Activated T-cell treated with anti-CD3 and anti-CD28 coated beads, Interleukin-2, amount 50 U/mL, for 4 hours (primary cell): ENCODE measurements around the gene P3H3. TPM values are rescaled to one million over a fixed set of nuclear protein-coding genes. Genes with fewer than 3 reads are reported as not detected.
"Not testable (repeated sequence)": the region's sequence is repeated elsewhere in the genome, so short reads cannot be mapped to it uniquely, and the experiment has no call there.

ENCODE experiments used
- ATAC-seq, 2 donors: fragments of 200-7000 bp; cut with Tn5 transposase; one replicate each; pipeline ENCODE4 v1.10.0; 2021
- DNase-seq: peaks from one replicate; pipeline ENCODE4 v3.0.0-alpha.2; 2020
- H3K27me3 Mint-ChIP-seq: one replicate; pipeline ENCODE4 v1.8.0; 2021; ENCODE audit warnings: low read depth, mixed read lengths
- H3K36me3 Mint-ChIP-seq: one replicate; pipeline ENCODE4 v1.8.0; 2022; ENCODE audit warnings: mixed read lengths; ENCODE audit not compliant: insufficient read depth
- H3K4me1 Mint-ChIP-seq: one replicate; pipeline ENCODE4 v1.8.0; 2021; ENCODE audit warnings: low read depth, mixed read lengths
- H3K4me3 Mint-ChIP-seq: one replicate; pipeline ENCODE4 v1.8.0; 2021; ENCODE audit warnings: mild to moderate bottlenecking, moderate library complexity, mixed read lengths
- H3K9me3 Mint-ChIP-seq: one replicate; pipeline ENCODE4 v1.8.0; 2021; ENCODE audit warnings: mixed read lengths
- total RNA-seq, 3 donors: library from RNA; stranded (reverse); gene quantifications; one replicate each; pipeline ENCODE4 v1.2.1, GENCODE V29; 2021

P3H3 gene
- total RNA-seq, 3 donors from 2014 or later = 0.63 to 0.98 (median 0.83) TPM

DNA sequence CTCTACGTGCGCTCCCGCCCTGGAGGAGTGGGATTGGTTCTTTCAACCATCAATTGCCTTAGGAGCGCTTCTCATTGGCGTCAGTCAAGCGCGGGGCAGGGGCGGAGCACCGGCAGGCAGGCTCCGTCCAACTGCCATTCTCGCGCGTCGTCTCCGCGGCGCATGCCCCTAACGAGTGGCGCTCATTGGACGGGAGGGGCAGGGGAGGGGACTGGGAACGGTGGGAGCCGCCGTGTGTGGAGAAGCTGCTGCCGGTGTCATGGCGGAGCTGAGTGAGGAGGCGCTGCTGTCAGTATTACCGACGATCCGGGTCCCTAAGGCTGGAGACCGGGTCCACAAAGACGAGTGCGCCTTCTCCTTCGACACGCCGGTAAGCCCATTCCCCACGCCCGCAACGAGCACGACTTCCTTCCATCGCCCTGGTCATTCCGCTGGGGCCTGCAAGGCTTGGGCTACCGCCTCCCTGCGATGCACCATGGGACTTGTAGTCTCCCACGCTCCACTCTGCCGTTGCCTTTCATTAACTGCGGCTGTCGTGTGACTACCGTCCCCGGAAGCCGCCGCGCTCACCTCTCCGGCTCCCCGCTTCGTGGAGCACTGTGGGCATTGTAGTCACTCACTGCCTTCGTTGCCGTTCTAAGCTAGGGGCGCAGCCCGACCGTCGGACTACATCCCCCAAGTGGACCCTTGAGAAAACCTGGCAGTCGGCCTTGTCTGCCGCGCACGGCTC, 23.9 kb downstream of the P3H3 start, which contains the start of gene USP5:
TSS of gene USP5 (plus strand) at position 230 of the 730 bp plus-strand sequence. CDS start at position 260, 30 bp downstream.
- no peaks in the 10 kb centered on the region for H3K9me3 Mint-ChIP-seq
- DNase-seq = peak; percentile 95
- no peaks in the 10 kb centered on the region for H3K27me3 Mint-ChIP-seq
- peaks cover 25% of the 10 kb centered on the region for H3K4me1 Mint-ChIP-seq
- H3K36me3 Mint-ChIP-seq = peaks cover 12% of the 10 kb centered on the region
- peak within 1 kb of the TSS; percentile 94 for H3K4me3 Mint-ChIP-seq
- peak; percentile 78 to 80 for ATAC-seq

DNA sequence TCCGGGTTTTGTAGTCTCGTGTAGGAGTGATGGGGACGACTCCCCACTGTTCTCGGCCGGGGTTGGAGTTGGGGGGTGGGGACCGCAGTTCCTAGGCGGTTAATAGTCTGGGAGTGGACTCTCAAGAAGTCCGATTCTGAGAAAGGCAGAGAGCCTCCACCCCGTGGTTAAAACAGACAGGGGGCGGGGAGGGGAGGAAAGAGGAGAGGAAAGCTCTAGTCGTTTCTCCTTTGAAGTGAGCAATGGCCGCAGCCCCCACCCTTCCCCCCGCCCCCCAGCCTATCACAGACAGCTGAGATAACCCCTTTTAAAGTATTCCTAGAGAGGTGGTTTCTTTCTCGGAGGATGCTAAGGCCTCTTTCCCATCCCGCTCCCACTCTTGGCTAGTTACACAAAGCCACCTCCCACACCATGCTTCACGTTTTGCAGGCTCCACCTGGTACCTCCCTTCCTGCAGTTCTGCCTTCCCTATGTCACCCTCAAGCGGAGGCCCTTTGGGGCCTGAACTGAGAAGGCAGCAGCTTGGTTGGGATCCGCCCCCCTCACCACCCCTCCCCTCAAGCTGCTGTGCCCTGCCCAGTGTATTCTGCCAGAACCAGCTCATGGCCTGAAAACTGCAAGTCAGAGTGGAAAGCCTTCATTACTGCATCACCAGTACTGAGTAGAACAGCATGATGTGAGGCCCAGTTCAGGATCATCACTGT, 24.6 kb downstream of the P3H3 start:
- Mint-ChIP-seq H3K4me1 (peaks cover 25% of the 10 kb centered on the region), H3K27me3 (no peaks in the 10 kb centered on the region), H3K4me3 (peak overlapping the region; percentile 94), H3K36me3 (peaks cover 17% of the 10 kb centered on the region), H3K9me3 (no peaks in the 10 kb centered on the region)
- ATAC-seq = peak; percentile 19 to 21
- DNase-seq = peak; percentile 41

DNA sequence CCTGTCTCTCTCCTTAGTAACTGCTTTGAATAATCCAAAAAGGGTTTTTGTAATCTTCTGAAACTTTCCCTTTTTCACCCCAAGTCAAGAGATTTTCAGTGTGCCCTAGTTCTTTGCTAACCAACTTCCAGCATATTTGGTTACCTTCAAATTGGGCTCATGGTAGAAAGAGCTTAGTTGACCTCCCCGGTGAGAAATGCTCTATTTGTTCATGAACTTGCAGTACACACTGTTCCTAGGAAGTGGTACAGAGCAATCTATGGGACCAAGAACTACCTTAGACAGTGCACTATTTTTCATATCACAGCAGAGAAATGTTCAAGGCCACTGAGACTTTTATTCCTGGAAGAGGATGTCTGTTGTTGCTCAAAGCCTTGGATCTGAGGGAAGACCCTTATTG, 25.4 kb downstream of the P3H3 start:
- Mint-ChIP-seq H3K9me3 (no peaks in the 10 kb centered on the region), H3K36me3 (peaks cover 21% of the 10 kb centered on the region), H3K4me1 (peaks cover 25% of the 10 kb centered on the region)

DNA sequence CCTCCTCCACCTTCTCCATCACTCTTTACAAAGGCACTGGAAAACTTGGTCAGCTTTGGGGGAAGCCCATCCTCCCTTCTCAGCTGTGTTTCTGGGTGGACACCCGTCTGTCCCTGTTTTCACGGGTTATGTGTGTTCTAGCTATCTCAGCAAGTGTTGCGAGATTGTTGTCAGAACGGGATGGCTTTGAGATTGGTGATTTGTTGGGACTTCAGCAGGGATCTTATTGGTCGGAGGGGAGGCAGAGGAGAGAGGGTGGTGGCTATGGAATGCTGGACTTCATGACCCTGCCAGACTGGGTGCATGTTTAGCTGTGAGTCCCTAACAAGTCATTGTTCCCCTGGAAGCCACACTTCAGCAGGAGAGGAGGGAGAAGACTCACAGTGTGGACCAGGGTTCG, 25.8 kb downstream of the P3H3 start:
- peaks cover 25% of the 10 kb centered on the region for H3K4me1 Mint-ChIP-seq
- peak overlapping the region; percentile 94 for H3K4me3 Mint-ChIP-seq
- peaks cover 21% of the 10 kb centered on the region for H3K36me3 Mint-ChIP-seq
- ATAC-seq (no peak), DNase-seq (no peak)
- no peaks in the 10 kb centered on the region for H3K9me3 Mint-ChIP-seq
- no peaks in the 10 kb centered on the region for H3K27me3 Mint-ChIP-seq

More for the DNA sequence above, 25.4 kb downstream of the P3H3 start:
- ATAC-seq = no peak
- H3K27me3 Mint-ChIP-seq = no peaks in the 10 kb centered on the region
- DNase-seq = no peak
- H3K4me3 Mint-ChIP-seq = peak overlapping the region; percentile 94

DNA sequence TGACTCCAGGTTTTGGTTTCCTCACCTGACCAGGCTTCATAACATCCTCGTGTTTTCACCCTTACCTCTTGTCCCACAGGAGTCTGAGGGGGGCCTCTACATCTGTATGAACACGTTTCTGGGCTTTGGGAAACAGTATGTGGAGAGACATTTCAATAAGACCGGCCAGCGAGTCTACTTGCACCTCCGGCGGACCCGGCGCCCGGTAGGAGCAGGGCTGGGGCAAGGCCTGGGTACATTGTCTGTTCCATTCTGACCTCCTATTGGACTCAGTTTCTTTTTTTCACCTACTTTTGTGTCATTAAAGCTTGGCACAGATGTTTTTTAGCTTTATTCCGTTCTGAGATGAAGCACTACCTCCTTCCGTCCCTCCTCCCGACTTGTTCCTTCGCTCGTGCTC, 27.1 kb downstream of the P3H3 start:
- H3K27me3 Mint-ChIP-seq = no peaks in the 10 kb centered on the region
- H3K4me1 Mint-ChIP-seq = peaks cover 22% of the 10 kb centered on the region
- H3K36me3 Mint-ChIP-seq = peaks cover 29% of the 10 kb centered on the region
- no peak for DNase-seq
- H3K4me3 Mint-ChIP-seq = no peak overlapping the region
- ATAC-seq = no peak
- H3K9me3 Mint-ChIP-seq = no peaks in the 10 kb centered on the region

DNA sequence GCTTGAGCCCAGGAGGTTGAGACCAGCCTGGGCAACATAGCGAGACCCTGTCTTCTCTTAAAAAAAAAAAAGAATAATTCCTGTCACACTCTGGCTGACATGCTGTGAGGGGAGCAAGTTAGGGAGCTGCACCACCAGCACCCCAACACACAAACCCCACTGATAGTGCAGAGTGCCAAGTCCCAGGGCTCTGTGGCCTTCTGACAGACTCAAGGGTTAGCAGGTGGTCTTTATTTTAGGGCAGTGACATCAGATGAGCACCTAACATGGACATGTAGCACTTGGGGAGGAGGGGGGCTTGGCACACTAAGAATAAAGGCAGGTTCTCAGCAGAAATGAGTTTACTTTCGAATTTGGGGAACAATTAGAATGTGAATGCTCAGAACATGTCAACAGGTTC, 30.6 kb downstream of the P3H3 start:
- Mint-ChIP-seq H3K4me1 (peaks cover 9% of the 10 kb centered on the region), H3K9me3 (no peaks in the 10 kb centered on the region), H3K4me3 (no peak overlapping the region), H3K36me3 (peaks cover 51% of the 10 kb centered on the region), H3K27me3 (no peaks in the 10 kb centered on the region)
- DNase-seq (no peak), ATAC-seq (no peak)

DNA sequence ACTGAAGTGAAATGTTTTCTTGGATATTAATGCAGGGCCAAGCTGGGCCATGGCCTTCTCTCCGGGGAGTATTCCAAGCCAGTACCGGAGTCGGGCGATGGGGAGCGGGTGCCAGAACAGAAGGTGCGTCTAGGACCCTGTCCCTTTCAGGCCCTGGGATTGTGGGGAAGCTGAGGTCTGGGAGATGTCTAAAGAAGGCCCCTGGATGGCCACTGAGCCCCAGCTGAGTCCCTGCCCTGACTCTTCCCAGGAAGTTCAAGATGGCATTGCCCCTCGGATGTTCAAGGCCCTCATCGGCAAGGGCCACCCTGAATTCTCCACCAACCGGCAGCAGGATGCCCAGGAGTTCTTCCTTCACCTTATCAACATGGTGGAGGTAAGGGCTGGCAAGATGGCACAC, 31.9 kb downstream of the P3H3 start:
- Mint-ChIP-seq H3K4me1 (no peaks in the 10 kb centered on the region), H3K9me3 (no peaks in the 10 kb centered on the region), H3K36me3 (peaks cover 54% of the 10 kb centered on the region), H3K4me3 (no peak overlapping the region), H3K27me3 (no peaks in the 10 kb centered on the region)
- no peak for DNase-seq
- ATAC-seq = no peak

DNA sequence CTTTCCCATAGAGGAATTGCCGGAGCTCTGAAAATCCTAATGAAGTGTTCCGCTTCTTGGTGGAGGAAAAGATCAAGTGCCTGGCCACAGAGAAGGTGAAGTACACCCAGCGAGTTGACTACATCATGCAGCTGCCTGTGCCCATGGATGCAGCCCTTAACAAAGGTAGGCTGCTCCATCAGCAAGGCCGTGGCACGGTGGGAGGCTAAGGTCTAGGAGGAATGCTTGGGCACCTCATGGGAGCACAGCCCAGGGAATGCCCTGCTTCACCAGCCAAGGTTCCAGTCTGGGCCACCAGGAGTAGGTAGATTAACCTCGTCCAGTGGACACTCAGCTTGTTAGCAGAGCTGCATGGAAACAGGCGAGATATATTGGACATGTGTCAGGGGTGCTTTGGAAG, 32.7 kb downstream of the P3H3 start:
- Mint-ChIP-seq H3K4me1 (no peaks in the 10 kb centered on the region), H3K4me3 (no peak overlapping the region), H3K27me3 (no peaks in the 10 kb centered on the region), H3K9me3 (no peaks in the 10 kb centered on the region), H3K36me3 (peaks cover 55% of the 10 kb centered on the region)
- ATAC-seq (no peak), DNase-seq (no peak)

DNA sequence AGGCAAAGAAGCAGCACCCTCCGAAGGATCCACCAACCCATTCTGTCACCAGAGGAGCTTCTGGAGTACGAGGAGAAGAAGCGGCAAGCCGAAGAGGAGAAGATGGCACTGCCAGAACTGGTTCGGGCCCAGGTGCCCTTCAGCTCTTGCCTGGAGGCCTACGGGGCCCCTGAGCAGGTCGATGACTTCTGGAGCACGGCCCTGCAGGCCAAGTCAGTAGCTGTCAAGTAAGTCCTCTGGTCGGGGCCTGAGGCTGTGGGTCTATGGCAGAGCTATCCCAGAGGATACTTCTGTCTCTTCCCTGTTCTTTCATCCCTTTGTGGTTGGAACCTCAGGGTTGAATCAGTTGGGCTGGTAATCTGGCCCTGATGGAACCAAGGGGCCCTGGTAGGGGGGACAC, 33.2 kb downstream of the P3H3 start:
- no peak overlapping the region for H3K4me3 Mint-ChIP-seq
- H3K4me1 Mint-ChIP-seq = peaks cover under 1% of the 10 kb centered on the region
- DNase-seq = no peak
- H3K27me3 Mint-ChIP-seq = no peaks in the 10 kb centered on the region
- no peak for ATAC-seq
- H3K9me3 Mint-ChIP-seq = no peaks in the 10 kb centered on the region
- H3K36me3 Mint-ChIP-seq = peaks cover 57% of the 10 kb centered on the region

DNA sequence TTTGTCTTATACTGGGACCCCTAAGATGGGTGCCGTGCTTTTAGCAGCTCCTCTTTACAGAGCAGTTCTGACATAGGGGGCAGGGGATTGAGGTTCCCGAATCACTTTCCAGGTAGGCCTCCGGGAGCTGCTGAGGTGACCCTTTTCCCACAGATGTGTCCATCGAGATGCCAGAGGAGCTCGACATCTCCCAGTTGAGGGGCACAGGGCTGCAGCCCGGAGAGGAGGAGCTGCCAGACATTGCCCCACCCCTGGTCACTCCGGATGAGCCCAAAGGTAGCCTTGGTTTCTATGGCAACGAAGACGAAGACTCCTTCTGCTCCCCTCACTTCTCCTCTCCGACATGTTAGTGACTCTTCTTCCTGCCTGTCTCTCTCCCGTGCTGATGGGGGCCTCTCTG, 34.8 kb downstream of the P3H3 start:
- Mint-ChIP-seq H3K27me3 (no peaks in the 10 kb centered on the region), H3K36me3 (peaks cover 50% of the 10 kb centered on the region), H3K9me3 (no peaks in the 10 kb centered on the region), H3K4me1 (peaks cover 6% of the 10 kb centered on the region), H3K4me3 (no peak overlapping the region)
- ATAC-seq (no peak), DNase-seq (no peak)

DNA sequence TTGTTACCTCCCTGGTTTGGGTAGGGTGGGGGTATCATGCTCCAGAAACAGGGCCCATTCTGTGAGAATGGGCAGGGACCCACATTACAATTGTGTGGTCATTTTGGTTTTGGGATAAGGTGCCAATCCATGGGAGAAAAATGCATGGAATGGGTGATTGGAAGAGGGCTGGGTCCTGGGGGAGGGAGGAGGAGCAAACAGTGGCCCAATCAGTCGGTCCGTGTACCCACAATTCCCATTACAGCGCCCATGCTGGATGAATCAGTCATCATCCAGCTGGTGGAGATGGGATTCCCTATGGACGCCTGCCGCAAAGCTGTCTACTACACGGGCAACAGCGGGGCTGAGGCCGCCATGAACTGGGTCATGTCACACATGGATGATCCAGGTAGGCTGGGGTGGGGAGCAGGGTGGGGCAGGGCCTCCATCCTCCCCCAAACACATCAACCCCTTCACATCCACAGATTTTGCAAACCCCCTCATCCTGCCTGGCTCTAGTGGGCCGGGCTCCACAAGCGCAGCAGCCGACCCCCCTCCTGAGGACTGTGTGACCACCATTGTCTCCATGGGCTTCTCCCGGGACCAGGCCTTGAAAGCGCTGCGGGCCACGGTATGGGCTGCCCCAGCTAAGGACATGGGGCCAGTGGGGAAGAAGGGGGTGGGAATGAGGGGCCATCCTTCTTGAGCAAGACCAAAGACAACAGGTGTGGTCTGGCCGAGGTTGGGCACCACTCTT, 35.5 kb downstream of the P3H3 start:
- no peak for DNase-seq
- Mint-ChIP-seq H3K4me1 (peaks cover 12% of the 10 kb centered on the region), H3K4me3 (no peak overlapping the region), H3K27me3 (no peaks in the 10 kb centered on the region), H3K9me3 (no peaks in the 10 kb centered on the region), H3K36me3 (peaks cover 50% of the 10 kb centered on the region)
- ATAC-seq = no peak

DNA sequence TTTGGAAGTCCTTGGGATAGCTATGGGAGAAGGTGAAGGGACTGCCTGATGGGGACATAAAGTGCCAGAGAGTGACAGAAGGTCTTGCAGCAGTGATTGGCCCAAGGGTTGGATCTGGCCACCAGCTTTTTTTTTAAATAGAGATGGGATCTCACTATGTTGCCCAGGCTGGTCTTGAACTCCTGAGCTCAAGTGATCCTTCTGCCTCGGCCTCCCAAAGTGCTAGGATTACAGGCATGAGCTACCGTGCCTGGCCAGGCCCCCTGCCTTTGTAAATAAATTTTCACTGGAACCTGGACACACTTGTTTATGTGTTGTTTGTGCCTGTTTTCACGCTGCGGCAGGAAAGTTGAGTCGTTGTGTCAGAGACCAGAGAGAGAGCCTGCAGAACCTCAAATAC, 37.1 kb downstream of the P3H3 start:
- Mint-ChIP-seq H3K4me3 (peak overlapping the region; percentile 29), H3K36me3 (peaks cover 57% of the 10 kb centered on the region), H3K4me1 (peaks cover 26% of the 10 kb centered on the region)
- H3K27me3 Mint-ChIP-seq, DNase-seq, H3K9me3 Mint-ChIP-seq, ATAC-seq: not testable (repeated sequence)

DNA sequence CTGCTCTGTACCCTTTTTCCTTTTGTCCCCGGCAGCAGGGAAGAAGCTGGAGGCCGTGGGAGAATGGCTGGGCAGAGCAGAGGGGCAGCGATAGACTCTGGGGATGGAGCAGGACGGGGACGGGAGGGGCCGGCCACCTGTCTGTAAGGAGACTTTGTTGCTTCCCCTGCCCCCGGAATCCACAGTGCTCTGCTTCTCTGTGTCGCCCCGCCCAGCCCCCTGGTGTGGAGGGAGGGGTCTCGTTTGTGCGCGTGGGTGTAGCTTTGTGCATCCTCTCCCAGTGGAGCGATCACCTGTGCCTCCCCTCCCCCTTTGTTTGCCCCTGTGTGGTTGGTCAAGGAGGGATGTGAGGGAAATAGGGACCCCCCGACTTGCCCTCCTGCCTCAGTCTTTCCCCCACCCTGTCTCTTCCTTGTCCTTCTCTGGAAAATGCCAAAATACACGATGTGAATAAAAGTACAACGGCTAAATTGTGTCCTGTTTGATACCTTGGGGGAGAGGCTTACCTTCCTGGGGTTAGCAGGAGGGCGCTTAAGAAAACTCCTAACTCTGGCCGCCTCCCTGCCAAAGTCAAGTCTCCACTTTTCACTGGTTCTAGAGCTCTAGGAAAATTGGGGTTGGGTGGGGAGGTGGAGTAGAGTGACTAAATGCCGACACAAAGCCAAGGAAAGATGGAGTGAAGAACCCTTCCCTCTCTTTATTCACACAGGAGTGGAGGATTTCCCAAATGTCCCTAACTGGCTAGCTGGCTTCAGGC, 38.1 kb downstream of the P3H3 start:
- DNase-seq (no peak), ATAC-seq (no peak)
- H3K36me3 Mint-ChIP-seq = peaks cover 54% of the 10 kb centered on the region
- H3K27me3 Mint-ChIP-seq = no peaks in the 10 kb centered on the region
- peak overlapping the region; percentile 93 for H3K4me3 Mint-ChIP-seq
- H3K9me3 Mint-ChIP-seq = no peaks in the 10 kb centered on the region
- peaks cover 36% of the 10 kb centered on the region for H3K4me1 Mint-ChIP-seq

DNA sequence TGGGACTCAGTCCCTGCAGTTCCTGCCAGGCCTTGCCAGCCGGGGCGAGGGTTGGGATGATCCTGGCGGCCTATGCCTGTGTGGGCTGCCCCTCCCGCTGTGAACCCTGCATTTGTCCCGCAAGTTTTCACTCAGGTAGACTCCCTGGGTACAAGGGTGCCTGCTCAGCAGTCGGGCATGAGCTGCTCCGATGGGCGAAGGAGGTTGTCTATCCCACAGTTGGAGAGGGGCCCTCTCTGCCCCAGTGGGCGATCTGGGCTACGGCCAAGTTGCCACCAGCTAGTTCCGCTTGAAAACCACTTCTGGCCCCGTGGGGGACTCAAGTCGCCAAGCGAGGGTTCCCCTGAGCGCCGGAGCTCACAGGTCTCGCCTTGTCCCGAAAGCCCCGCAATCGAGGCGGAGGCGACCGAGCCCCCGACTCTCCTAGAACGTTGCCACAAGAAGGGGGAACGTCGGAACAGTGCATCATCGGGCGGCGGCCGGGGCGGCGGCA, 38.8 kb downstream of the P3H3 start:
- H3K4me3 Mint-ChIP-seq = peak overlapping the region; percentile 93
- H3K36me3 Mint-ChIP-seq = peaks cover 51% of the 10 kb centered on the region
- peaks cover 42% of the 10 kb centered on the region for H3K4me1 Mint-ChIP-seq
- H3K9me3 Mint-ChIP-seq = no peaks in the 10 kb centered on the region
- ATAC-seq (peak; percentile 1 to 3), DNase-seq (no peak)
- H3K27me3 Mint-ChIP-seq = no peaks in the 10 kb centered on the region
